Measurements from ENCODE around the gene VPS26B. TPM values are rescaled to one million over a fixed set of nuclear protein-coding genes. Genes with fewer than 3 reads are reported as not detected.
A peak's percentile ranks its signal among the peaks of the same experiment; 100 is the strongest.
"Not testable (repeated sequence)": the region's sequence is repeated elsewhere in the genome, so short reads cannot be mapped to it uniquely, and the experiment has no call there.

Gene VPS26B
- total RNA-seq, 1 donor from 2014 or later, result 19.2 TPM

DNA sequence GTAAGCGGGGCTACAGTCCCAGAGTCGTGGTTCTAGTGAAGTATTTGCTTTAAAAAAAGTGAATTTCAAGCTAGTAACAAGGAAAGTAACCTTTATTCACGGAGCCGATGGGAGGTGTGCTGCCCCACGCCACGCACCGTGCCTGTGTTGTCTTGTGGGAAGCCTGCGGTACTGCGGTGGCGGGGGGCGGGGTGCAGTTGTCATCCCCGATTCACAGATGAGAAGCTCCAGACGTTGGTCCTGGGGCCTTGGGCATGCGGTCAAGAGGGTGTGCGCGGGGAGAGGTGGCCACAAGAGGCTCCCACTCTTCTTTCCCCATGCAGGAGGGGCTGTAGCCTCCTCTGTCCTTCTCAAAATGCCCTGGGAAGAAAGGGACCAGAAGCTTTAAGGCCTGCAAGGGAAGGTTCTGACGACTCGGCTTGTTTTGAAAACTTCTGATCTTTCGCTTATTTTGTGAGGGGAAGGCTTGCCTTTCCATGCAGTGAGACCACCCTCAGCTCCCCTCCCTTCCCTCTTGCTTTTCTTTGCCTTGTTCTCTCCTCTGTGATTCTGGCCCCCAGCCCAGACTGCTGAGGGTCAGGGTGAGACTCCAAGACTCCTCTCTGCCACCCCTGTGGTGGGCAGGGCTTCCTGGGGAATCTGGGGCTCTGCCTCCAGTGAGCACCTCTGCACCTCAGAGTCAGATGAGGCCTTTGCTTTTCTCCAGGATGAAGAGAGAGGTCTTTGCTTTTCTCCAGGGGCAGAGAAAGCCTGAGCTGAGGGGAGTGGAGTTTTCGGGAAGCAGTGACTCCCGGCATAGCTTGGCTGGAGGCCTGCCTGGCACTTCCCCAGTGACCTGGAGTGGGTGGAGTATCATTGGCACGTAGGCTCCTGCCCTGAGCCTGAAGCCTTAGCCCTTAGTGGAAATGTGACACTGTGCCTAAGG lies 57.9 kb downstream of the VPS26B start:
- DNase-seq (ENCODE audit: low read depth) (peak; percentile 14), FAIRE-seq (no peak)
- Histone ChIP-seq H3K27me3 (ENCODE audit: control insufficient read depth, insufficient read depth, low read length) (no peaks in the 10 kb centered on the region), H3K36me3 (ENCODE audit: control insufficient read depth, insufficient read depth, low read length) (no peaks in the 10 kb centered on the region), H3K4me3 (ENCODE audit: low read depth, low read length) (no peak overlapping the region)
- TF ChIP-seq CTCF (IDR thresholded peaks at IDR 0.05; ENCODE audit: insufficient read depth, low read length, severe bottlenecking), result no peak

DNA sequence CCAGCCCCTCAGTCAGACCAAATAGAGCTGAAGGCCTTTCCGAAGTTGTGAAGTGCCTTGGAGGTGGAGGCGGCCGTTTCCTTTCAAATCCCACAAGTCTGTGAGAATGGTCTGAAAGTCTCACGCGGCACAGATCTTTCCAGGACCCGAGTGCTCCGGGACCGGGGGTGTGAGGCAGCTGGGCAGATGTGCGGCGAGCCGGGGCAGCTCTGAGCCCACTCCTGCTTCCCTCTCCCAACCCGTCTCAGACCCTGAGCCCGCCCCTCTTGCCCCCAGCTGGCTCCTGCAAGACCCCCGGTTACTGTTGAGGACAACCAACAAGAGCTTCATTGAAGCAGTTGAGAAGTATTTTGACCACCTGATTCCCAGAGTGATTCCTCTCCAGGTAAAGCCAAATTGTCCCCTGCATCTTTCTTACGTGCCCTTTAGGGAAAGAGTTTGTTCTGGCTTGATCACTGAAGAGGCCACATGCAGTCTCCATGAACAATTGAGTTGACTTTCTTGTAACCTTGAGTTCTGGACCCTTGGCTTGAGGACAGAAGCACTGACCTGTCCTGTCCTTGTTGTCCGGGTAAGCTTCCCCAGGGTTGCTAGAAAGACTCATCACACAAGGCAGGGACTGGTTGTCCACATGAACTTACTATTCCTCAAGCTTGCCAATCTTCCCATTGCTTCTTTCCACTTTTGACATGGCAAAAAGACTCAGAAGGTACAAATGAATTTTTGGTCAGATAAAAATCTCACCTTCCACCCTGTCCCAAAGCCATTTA lies 59.2 kb downstream of the VPS26B start:
- peak; percentile 28 for FAIRE-seq
- Histone ChIP-seq H3K36me3 (ENCODE audit: control insufficient read depth, insufficient read depth, low read length) (no peaks in the 10 kb centered on the region), H3K4me3 (ENCODE audit: low read depth, low read length) (no peak overlapping the region), H3K27me3 (ENCODE audit: control insufficient read depth, insufficient read depth, low read length) (no peaks in the 10 kb centered on the region)
- TF ChIP-seq CTCF (IDR thresholded peaks at IDR 0.05; ENCODE audit: insufficient read depth, low read length, severe bottlenecking), result no peak
- DNase-seq (ENCODE audit: low read depth), result no peak

- FAIRE-seq; DNase-seq (ENCODE audit: low read depth); H3K27me3 ChIP-seq (ENCODE audit: control insufficient read depth, insufficient read depth, low read length); H3K36me3 ChIP-seq (ENCODE audit: control insufficient read depth, insufficient read depth, low read length); H3K4me3 ChIP-seq (ENCODE audit: low read depth, low read length): not testable (repeated sequence)
Measured at GRCh38 chr11:134284349-134284748, 59.9 kb downstream of the VPS26B start.

- DNase-seq (ENCODE audit: low read depth) (no peak), FAIRE-seq (no peak)
- TF ChIP-seq CTCF (IDR thresholded peaks at IDR 0.05; ENCODE audit: insufficient read depth, low read length, severe bottlenecking), result no peak
- H3K36me3 ChIP-seq (ENCODE audit: control insufficient read depth, insufficient read depth, low read length), result no peaks in the 10 kb centered on the region
- no peaks in the 10 kb centered on the region for H3K27me3 ChIP-seq (ENCODE audit: control insufficient read depth, insufficient read depth, low read length)
- no peak overlapping the region for H3K4me3 ChIP-seq (ENCODE audit: low read depth, low read length)
Measured at GRCh38 chr11:134287561-134287960, 63.1 kb downstream of the VPS26B start.

DNA sequence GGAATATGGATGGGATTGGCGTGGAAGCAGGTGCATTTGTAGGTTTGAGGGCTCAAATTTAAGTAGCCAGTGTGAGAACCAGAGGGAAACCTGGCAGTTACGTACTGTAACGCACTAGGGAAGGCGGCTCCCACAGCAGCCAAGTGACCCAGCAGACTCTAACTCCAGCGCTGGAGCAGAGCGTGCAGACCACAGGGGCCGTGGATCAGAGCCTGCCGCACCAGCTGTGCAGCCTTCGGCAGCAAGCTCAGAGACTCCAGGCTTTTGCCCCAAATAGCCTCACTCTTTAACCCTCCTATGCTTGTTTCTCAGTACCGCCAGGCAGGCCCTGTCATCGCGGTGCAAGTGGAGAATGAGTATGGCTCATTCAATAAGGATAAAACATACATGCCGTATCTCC lies 64.0 kb downstream of the VPS26B start:
- no peaks in the 10 kb centered on the region for H3K36me3 ChIP-seq (ENCODE audit: control insufficient read depth, insufficient read depth, low read length)
- DNase-seq (ENCODE audit: low read depth), result no peak
- no peaks in the 10 kb centered on the region for H3K27me3 ChIP-seq (ENCODE audit: control insufficient read depth, insufficient read depth, low read length)
- H3K4me3 ChIP-seq (ENCODE audit: low read depth, low read length), result no peak overlapping the region
- no peak for FAIRE-seq
- TF ChIP-seq CTCF (IDR thresholded peaks at IDR 0.05; ENCODE audit: insufficient read depth, low read length, severe bottlenecking), result no peak

DNA sequence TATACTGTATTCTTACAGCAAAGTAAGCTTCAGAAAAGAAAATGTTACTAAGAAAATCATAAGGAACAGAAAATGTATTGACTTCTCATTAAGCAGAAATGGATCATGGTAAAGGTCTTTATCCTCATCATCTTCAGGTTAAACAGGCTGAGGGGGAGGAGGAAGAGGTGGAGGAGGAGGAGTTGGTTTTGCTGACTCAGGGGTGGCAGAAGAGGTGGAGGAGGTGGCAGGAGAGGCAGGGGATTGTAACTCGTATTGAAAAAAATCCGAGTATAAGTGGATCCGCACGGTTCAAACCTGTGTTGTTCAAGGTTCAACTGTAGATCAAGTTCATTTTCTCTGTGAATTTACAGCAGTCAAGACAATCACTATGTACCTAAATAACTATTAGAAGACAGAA lies 64.7 kb downstream of the VPS26B start:
- DNase-seq (ENCODE audit: low read depth) (no peak), FAIRE-seq (no peak)
- TF ChIP-seq CTCF (IDR thresholded peaks at IDR 0.05; ENCODE audit: insufficient read depth, low read length, severe bottlenecking), result no peak
- Histone ChIP-seq H3K27me3 (ENCODE audit: control insufficient read depth, insufficient read depth, low read length) (no peaks in the 10 kb centered on the region), H3K36me3 (ENCODE audit: control insufficient read depth, insufficient read depth, low read length) (no peaks in the 10 kb centered on the region), H3K4me3 (ENCODE audit: low read depth, low read length) (no peak overlapping the region)
